Esophagus squamous epithelium (tissue), 5 donors: ENCODE data around the gene RASSF3. TPM values are rescaled to one million over a fixed set of nuclear protein-coding genes. Genes with fewer than 3 reads are reported as not detected.

Source experiments
- DNase-seq: peaks from one replicate; lab custom pipeline; 2025; lab: John Stamatoyannopoulos, UW
- H3K27ac ChIP-seq, 4 donors: fragments of 200-600 bp; sonication (generic); one replicate each; pipeline ENCODE4 v1.5.1; 2016 to 2019; ENCODE audit warnings: mild to moderate bottlenecking in 1 of 4
- H3K27me3 ChIP-seq, 4 donors: fragments of 200-600 bp; sonication (generic); 1 replicate in 3 of 4; 2 replicates in 1 of 4; pipeline versions ENCODE4 v1.5.1 to v1.6.0; 2017 to 2021; ENCODE audit warnings: antibody characterized with exemption in 1 of 4
- H3K36me3 ChIP-seq, 3 donors: fragments of 200-600 bp; sonication (generic); one replicate each; pipeline ENCODE4 v1.5.1; 2016 to 2019
- H3K4me1 ChIP-seq, 3 donors: fragments of 200-600 bp; sonication (generic); one replicate each; pipeline ENCODE4 v1.5.1; 2017 to 2019
- H3K4me3 ChIP-seq, 4 donors: fragments of 200-600 bp; sonication (generic); 1 replicate in 3 of 4; 2 replicates in 1 of 4; pipeline ENCODE4 v1.5.1; 2016 to 2019; ENCODE audit warnings: mild to moderate bottlenecking in 2 of 4, moderate library complexity in 1 of 4
- H3K9me3 ChIP-seq, 3 donors: fragments of 200-600 bp; sonication (generic); one replicate each; pipeline ENCODE4 v1.5.1; 2016 to 2019
- CTCF ChIP-seq, 6 experiments: fragments of 450-650 bp in 4 of 6; fragments of 200-600 bp in 2 of 6; sonication (generic) in 2 of 6; IDR thresholded peaks; one replicate each; pipeline ENCODE4 v1.5.1; 2016 to 2019; ENCODE audit warnings: antibody characterized with exemption in 6 of 6, mild to moderate bottlenecking in 4 of 6, moderate library complexity in 4 of 6
- POLR2A ChIP-seq, 4 donors: fragments of 450-650 bp; IDR thresholded peaks; one replicate each; pipeline ENCODE4 v1.6.1; 2017; ENCODE audit warnings: antibody characterized with exemption in 4 of 4, mild to moderate bottlenecking in 4 of 4, moderate library complexity in 3 of 4
- WGBS, 2 donors: methylation state at CpG; one replicate each; pipeline ENCODE4 v1.1.5; 2018; 5-methylcytosine and 5-hydroxymethylcytosine counted together
- intact Hi-C: fragments of 100-400 bp; cut with DNase I; formaldehyde crosslinking; loops from one replicate; pipeline ENCODE4 v1.15.0; 2022
- total RNA-seq, 4 donors: library from RNA; depleted of rRNA; stranded (reverse); fragments of >200 nt; gene quantifications; one replicate each; pipeline ENCODE4 v1.1.0, GENCODE V29; 2016
- donor health status: DM: yes; HTN: yes; CAD: no.

The RASSF3 gene
- total RNA-seq, 4 donors from 2014 or later, result 10.4 to 44.4 (median 15.5) TPM

GRCh38 chr12:64590183-64590582 lies 20.1 kb upstream of the RASSF3 start:
- WGBS, 2 donors, result 87 to 90% methylated on average over 1 of the region's 1 CpG
- no peak for DNase-seq
- no peaks in the 10 kb centered on the region for H3K9me3 ChIP-seq
- no peak for TF ChIP-seq POLR2A (IDR thresholded peaks at IDR 0.05)
- no peak for TF ChIP-seq CTCF (IDR thresholded peaks at IDR 0.05)
- H3K36me3 ChIP-seq, result no peaks in the 10 kb centered on the region
- no peaks in the 10 kb centered on the region for H3K4me1 ChIP-seq
- H3K4me3 ChIP-seq, result no peak overlapping the region
- no peaks in the 10 kb centered on the region for H3K27me3 ChIP-seq
- H3K27ac ChIP-seq, result no peak overlapping the region
- intact Hi-C loops, result no loop called here

GRCh38 chr12:64595863-64596793 lies 14.2 kb upstream of the RASSF3 start:
- TF ChIP-seq POLR2A (IDR thresholded peaks at IDR 0.05) (no peak), CTCF (IDR thresholded peaks at IDR 0.05) (no peak)
- intact Hi-C loops, result no loop called here

GRCh38 chr12:64598831-64599230 lies 11.5 kb upstream of the RASSF3 start:
- 54 to 69% methylated on average over 4 of the region's 4 CpGs for WGBS, 2 donors
- Histone ChIP-seq H3K27me3 (no peaks in the 10 kb centered on the region), H3K4me3 (no peak overlapping the region), H3K27ac (no peak overlapping the region), H3K4me1 (no peaks in the 10 kb centered on the region), H3K9me3 (no peaks in the 10 kb centered on the region), H3K36me3 (no peaks in the 10 kb centered on the region)
- TF ChIP-seq POLR2A (IDR thresholded peaks at IDR 0.05) (no peak), CTCF (IDR thresholded peaks at IDR 0.05) (no peak)
- intact Hi-C loops, result no loop called here
- no peak for DNase-seq

More at GRCh38 chr12:64595863-64596793, 14.2 kb upstream of the RASSF3 start:
- H3K4me1 ChIP-seq, result no peaks in the 10 kb centered on the region
- H3K27ac ChIP-seq, result no peak overlapping the region
- H3K9me3 ChIP-seq, result no peaks in the 10 kb centered on the region
- no peaks in the 10 kb centered on the region for H3K27me3 ChIP-seq
- no peak for DNase-seq
- 78 to 85% methylated on average over 6 of the region's 6 CpGs for WGBS, 2 donors
- no peaks in the 10 kb centered on the region for H3K36me3 ChIP-seq
- no peak overlapping the region for H3K4me3 ChIP-seq

- WGBS, 2 donors, result 47 to 66% methylated on average over 2 of the region's 2 CpGs
- no peaks in the 10 kb centered on the region for H3K9me3 ChIP-seq
These were observed 10.1 kb upstream of the RASSF3 start for GRCh38 chr12:64600164-64600561.

More at GRCh38 chr12:64600164-64600561, 10.1 kb upstream of the RASSF3 start:
- DNase-seq, result no peak
- TF ChIP-seq CTCF (IDR thresholded peaks at IDR 0.05) (no peak), POLR2A (IDR thresholded peaks at IDR 0.05) (no peak)
- Histone ChIP-seq H3K27me3 (no peaks in the 10 kb centered on the region), H3K4me1 (no peaks in the 10 kb centered on the region), H3K36me3 (no peaks in the 10 kb centered on the region), H3K4me3 (no peak overlapping the region), H3K27ac (no peak overlapping the region)
- intact Hi-C loops, result no loop called here
